Thoracic aorta (tissue), 2 donors: ENCODE results near the gene NRG2. TPM values are rescaled to one million over a fixed set of nuclear protein-coding genes. Genes with fewer than 3 reads are reported as not detected.

Source experiments
- ATAC-seq: fragments of 150-250 bp; one replicate; pipeline ENCODE4 v1.8.0; 2017; ENCODE audit warnings: low read depth; ENCODE audit not compliant: insufficient number of reproducible peaks, low FRiP score
- DNase-seq: peaks from one replicate; pipeline ENCODE4 v3.0.0-alpha.2; 2020; ENCODE audit warnings: low spot score
- H3K27ac ChIP-seq, 2 donors: fragments of 200-600 bp; sonication (generic); 1 replicate in 1 of 2; 2 replicates in 1 of 2; pipeline ENCODE4 v1.5.1; 2016; ENCODE audit warnings: mild to moderate bottlenecking in 2 of 2, moderate library complexity in 2 of 2
- H3K27me3 ChIP-seq: fragments of 200-600 bp; sonication (generic); replicated peaks from 2 replicates; pipeline ENCODE4 v1.6.0; 2016; ENCODE audit warnings: mild to moderate bottlenecking; ENCODE audit not compliant: insufficient read depth
- H3K36me3 ChIP-seq: fragments of 200-600 bp; sonication (generic); one replicate; pipeline ENCODE4 v1.5.1; 2016
- H3K4me1 ChIP-seq, 2 donors: fragments of 200-600 bp; sonication (generic); 1 replicate in 1 of 2; 2 replicates in 1 of 2; pipeline versions ENCODE4 v1.5.1 to v1.6.0; 2016; ENCODE audit warnings: low read depth in 2 of 2, mild to moderate bottlenecking in 1 of 2; ENCODE audit not compliant: control insufficient read depth in 1 of 2
- H3K4me3 ChIP-seq: fragments of 200-600 bp; sonication (generic); 2 replicates; pipeline ENCODE4 v1.5.1; 2016; ENCODE audit warnings: mild to moderate bottlenecking
- H3K9me3 ChIP-seq: fragments of 200-600 bp; sonication (generic); 2 replicates; pipeline ENCODE4 v1.5.1; 2016
- total RNA-seq, 2 donors: library from RNA; depleted of rRNA; stranded (reverse); fragments of >200 nt; gene quantifications; one replicate each; pipeline versions ENCODE4 v1.1.0 to v1.2.3, GENCODE V29; 2016
- TF ChIP-seq, protein P1 (sequence below): fragments of 200-600 bp; sonication (generic); IDR thresholded peaks from one replicate; pipeline ENCODE4 v1.5.1; 2019; ENCODE audit warnings: antibody characterized with exemption

Gene NRG2
- total RNA-seq, 2 donors from 2014 or later: 2.3 to 6.9 TPM

DNA sequence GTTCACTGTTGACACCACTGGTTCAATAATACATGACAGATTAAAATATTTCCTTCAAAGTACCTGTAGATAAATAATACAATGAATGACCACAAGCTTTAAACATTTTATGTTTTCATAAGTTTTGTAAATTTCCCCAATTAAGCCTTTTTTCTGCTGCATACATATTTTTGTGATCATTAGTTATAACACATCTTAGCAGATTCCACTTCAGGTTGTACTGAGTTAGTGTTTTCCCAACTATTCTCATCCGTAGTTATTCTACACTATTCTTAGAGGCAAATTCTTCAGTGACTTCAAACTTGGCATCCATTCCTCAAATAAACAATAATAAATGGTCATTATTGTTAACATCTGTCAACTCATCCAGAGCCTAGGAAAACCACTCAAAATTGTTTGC, 100.9 kb downstream of the NRG2 start:
- Histone ChIP-seq H3K36me3 (no peaks in the 10 kb centered on the region), H3K4me1 (no peaks in the 10 kb centered on the region), H3K27ac (no peak overlapping the region), H3K4me3 (no peak overlapping the region), H3K27me3 (no peaks in the 10 kb centered on the region), H3K9me3 (peaks cover 6% of the 10 kb centered on the region)
- DNase-seq: no peak
- no peak for ATAC-seq
- TF ChIP-seq, protein P1, sequence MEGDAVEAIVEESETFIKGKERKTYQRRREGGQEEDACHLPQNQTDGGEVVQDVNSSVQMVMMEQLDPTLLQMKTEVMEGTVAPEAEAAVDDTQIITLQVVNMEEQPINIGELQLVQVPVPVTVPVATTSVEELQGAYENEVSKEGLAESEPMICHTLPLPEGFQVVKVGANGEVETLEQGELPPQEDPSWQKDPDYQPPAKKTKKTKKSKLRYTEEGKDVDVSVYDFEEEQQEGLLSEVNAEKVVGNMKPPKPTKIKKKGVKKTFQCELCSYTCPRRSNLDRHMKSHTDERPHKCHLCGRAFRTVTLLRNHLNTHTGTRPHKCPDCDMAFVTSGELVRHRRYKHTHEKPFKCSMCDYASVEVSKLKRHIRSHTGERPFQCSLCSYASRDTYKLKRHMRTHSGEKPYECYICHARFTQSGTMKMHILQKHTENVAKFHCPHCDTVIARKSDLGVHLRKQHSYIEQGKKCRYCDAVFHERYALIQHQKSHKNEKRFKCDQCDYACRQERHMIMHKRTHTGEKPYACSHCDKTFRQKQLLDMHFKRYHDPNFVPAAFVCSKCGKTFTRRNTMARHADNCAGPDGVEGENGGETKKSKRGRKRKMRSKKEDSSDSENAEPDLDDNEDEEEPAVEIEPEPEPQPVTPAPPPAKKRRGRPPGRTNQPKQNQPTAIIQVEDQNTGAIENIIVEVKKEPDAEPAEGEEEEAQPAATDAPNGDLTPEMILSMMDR: no peak

DNA sequence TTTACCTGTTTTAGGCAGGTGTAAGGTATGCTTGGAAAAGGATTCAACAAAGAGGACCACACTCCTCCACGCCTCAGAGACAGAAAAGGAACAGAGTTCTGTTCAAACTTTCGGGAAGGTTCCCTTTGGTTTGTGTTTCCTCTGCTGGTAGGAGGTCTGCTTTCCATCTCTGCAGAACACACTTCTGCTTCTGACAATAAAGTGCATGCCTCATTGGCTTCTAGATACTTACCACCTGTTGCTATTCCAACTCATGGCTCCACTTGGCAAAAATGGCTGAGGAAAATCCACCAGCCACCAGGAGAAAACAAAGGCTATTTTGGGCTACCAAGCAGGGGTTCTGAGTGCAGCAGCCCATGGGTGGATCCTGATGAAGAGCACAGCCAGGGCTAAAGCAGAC, 112.7 kb downstream of the NRG2 start:
- TF ChIP-seq, protein P1: no peak
- ATAC-seq: no peak
- Histone ChIP-seq H3K4me3 (no peak overlapping the region), H3K4me1 (no peaks in the 10 kb centered on the region), H3K36me3 (no peaks in the 10 kb centered on the region), H3K27ac (no peak overlapping the region), H3K9me3 (no peaks in the 10 kb centered on the region), H3K27me3 (no peaks in the 10 kb centered on the region)
- DNase-seq: no peak

DNA sequence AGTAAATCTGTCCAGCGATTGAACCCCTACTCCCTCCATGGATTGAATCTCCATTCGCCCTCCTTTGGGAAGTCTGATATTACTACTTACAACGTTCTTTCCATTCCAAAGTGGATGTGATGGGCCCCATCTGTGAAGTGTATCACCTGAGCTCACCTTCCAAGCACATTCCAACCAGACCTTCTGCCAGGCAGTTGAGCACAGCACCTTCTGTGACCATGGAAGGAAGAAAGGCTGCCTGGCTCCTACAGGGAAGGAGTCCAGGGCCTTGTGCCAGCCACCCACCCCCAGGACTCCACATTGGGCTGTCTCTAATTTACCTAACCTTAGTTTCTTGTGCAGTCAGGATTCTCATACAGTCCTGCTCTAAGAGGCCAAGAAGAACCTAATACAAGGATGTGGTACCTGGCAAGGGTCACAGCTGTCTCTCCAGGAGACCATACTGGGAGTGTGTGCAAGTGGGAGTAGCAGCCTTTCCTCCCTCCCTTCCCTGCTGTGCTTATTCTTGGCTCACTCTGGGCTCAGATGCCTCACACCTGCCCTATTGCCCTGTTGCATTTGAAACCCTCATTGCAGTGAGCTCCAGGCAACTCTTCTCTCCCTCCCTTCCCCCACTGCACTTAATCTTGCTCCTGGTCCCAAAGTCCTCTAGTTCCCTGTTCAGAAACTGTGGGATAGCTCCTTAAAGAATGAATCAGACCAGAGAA, 116.1 kb downstream of the NRG2 start:
- Histone ChIP-seq H3K4me1 (no peaks in the 10 kb centered on the region), H3K27ac (no peak overlapping the region), H3K4me3 (no peak overlapping the region), H3K36me3 (no peaks in the 10 kb centered on the region), H3K9me3 (no peaks in the 10 kb centered on the region), H3K27me3 (no peaks in the 10 kb centered on the region)
- TF ChIP-seq, protein P1: no peak
- no peak for DNase-seq
- ATAC-seq: no peak

DNA sequence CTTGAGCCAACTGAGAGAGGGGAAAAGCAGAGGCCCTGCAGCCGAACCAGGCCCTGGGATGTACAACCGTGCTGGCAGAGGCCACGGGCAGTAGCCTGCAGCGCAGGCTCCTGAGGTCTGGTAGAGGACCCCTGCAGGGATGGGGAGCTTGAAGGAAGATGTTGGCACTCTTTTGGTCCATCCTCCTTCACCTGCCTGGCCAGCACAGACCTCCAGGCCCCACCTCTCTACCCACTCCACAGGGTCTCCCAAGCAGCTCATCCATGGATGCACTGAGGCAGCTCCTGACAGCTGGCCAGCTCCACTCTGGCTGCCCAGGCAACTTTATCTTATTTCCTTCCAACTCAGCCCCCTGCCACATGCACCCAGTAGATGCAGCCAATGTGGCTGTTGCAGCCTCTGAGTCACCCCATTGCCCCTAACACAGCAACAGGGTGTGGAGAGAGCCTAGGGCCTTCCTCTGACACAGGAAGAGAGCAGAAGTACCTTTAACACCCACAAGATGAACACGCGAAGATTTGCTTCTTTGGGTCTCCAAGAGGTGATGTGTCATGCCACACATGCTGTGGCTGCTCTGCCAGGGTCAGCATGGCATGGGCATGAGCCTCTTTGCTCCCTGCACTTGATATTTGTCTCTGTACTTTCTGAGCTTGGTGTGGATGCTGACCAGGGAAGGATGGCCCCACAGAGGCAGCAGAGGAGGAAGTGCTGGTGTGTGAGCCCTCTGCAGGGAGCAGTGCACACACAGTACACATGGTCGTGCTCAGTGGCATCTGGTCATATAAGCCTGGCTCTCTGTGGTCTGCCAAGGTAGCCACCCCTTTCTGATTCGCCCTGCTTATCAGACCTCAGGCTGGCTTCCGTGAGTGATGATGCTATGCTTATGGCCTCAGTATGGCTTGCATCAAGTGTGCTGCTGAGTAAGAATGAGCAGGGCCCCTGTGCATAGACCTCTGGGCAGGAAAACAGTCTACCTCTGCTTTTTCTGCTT, 117.2 kb downstream of the NRG2 start:
- Histone ChIP-seq H3K27me3 (no peaks in the 10 kb centered on the region), H3K4me1 (no peaks in the 10 kb centered on the region), H3K27ac (no peak overlapping the region), H3K9me3 (no peaks in the 10 kb centered on the region), H3K4me3 (no peak overlapping the region), H3K36me3 (no peaks in the 10 kb centered on the region)
- TF ChIP-seq, protein P1: no peak
- no peak for DNase-seq
- no peak for ATAC-seq

DNA sequence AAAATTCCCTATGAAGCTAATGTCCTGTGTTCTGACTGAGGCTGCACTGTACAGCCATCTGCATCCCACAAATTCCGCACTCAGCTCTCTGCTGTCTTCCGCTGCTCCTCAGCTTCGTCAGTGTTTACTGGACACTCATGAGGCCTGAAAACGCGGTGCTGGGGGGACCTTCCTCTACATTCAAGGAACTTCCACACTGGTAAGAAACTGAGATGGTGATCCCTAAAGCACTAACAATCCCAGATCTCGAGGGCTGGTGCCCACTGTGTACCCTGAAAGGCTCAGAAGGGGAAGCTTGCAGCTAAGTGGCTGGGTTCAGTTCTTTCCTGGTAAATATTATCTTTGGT, 117.9 kb downstream of the NRG2 start:
- TF ChIP-seq, protein P1: no peak
- H3K4me3 ChIP-seq: no peak overlapping the region
- no peak overlapping the region for H3K27ac ChIP-seq
- DNase-seq: no peak
- no peaks in the 10 kb centered on the region for H3K36me3 ChIP-seq
- H3K9me3 ChIP-seq: no peaks in the 10 kb centered on the region
- H3K4me1 ChIP-seq: no peaks in the 10 kb centered on the region
- H3K27me3 ChIP-seq: no peaks in the 10 kb centered on the region
- no peak for ATAC-seq
